ENCODE measurements around the gene MYD88.
"Not testable (repeated sequence)": the region's sequence is repeated elsewhere in the genome, so short reads cannot be mapped to it uniquely, and the experiment has no call there.

MYD88 gene

DNA sequence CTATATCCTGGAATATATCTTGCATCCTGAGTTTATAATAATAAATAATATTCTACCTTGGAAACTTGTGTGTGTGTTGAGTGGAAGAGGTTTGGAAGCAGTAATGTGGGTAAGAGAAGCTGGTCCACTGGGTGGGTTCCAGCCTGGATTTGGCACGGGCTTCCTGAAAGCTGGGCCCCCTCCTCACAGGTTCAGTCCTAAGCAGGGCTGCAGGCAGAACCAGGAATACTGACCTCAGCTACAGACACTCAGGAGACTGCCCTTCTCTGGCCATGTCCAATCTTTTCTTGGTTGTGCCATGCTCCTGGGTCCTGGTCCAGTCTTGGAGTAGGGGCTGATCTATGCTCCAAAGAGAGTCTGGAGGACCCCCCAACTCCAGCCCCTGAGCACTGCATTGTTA is 4.5 kb downstream of the MYD88 start:
- DNase-seq (ENCODE audit: low read depth), result no peak

DNA sequence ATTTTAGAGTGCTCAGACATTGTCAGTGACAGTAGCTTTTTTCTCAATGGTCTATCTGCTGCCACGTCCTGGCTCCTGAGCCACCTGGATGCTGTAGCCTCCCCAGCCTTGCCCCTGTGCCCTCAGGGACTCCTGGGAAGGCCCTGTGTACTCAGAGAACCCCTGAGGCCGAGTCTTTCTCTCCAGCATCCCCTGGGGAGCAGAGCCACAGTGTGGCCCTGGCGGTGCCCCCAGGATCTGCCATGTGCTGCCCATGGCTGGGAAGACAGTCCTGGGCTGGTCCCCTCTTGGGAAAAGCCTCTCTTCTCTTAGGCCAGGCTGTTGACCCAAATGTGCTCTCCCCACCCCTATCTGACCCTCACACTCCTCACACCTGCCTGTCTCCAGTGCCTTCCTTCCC is 5.0 kb downstream of the MYD88 start:
- no peak for DNase-seq (ENCODE audit: low read depth)

DNA sequence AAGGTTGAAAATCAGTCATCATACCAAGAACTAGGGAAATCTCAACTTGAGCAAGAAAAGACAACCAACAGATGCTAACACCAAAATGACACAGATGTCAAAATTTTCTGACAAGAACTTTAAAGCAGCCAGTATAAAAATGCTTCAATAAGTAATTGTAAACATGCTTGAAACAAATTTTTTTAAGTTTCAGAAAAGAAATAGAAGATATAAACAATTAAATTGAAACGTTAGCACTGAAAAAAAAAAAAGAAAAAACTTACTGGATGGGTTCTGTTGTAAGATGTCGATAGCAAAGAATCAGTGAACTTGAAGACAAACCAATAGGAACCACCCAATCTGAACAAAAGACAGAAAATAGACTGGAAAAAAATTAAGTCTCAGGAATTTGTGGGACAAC is 8.0 kb downstream of the MYD88 start:
- no peak for DNase-seq (ENCODE audit: low read depth)

DNA sequence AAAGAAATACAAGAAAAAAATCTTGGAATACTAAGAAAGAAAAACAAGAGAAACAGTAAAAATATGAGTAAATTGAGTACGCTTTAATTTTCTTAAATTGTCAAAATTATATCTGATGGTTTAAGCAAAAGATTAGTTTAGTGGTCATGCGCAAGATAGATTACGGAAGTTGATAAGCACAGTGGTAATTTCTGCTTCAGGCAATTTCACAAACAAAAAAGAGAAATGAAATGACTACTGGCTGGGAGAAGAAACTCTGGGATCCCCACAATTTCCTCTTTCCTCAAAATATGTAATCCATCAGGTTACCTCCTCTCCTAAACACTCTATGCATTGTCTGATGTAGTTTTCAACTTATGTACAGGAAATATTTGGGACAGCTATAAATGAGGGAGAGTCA is 9.0 kb downstream of the MYD88 start:
- no peak for DNase-seq (ENCODE audit: low read depth)

DNA sequence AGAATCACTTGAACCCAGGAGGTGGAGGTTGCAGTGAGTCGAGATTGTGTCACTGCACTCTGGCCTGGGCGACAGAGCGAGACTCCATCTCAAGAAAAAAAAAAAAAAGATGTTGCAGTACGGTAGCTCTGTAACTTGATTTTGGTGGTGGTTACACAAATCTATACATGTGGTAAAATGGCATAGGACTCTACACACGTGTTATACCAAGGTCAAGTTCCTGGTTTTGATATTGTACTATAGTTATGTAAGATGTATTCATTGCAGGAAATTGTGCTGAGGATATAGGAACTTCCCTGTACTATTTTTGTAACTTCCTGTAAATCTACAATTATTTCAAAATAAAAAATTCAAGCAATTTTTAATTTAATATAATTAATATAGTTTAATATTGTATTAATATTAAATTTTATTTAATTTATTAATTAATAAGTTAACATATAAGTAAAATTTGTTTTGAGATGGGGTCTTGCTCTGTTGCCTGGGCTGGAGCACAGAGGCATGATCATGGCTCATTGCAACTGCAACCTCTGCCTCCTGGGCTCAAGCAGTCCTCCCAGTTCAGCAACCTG is 9.9 kb downstream of the MYD88 start:
- no peak for DNase-seq (ENCODE audit: low read depth)

DNA sequence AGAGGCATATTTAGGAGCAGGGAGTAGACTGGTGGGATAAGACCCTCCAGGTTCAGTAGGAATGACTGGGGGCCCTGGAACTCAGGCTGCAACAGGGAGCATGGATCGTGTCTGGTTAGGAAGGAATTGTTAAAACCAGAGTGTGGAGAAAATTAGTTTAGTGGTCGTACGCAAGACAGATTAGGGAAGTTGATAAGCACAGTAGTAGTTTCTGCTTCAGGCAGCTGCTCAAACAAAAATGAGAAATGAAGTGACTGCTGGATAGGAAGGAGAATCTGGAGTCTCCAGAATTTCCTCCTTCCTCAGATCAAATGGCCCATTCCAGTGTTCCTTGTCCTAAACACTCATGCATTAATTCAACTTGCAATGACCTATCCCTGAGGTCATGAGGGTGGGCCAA is 11.2 kb downstream of the MYD88 start:
- DNase-seq (ENCODE audit: low read depth), result no peak

DNA sequence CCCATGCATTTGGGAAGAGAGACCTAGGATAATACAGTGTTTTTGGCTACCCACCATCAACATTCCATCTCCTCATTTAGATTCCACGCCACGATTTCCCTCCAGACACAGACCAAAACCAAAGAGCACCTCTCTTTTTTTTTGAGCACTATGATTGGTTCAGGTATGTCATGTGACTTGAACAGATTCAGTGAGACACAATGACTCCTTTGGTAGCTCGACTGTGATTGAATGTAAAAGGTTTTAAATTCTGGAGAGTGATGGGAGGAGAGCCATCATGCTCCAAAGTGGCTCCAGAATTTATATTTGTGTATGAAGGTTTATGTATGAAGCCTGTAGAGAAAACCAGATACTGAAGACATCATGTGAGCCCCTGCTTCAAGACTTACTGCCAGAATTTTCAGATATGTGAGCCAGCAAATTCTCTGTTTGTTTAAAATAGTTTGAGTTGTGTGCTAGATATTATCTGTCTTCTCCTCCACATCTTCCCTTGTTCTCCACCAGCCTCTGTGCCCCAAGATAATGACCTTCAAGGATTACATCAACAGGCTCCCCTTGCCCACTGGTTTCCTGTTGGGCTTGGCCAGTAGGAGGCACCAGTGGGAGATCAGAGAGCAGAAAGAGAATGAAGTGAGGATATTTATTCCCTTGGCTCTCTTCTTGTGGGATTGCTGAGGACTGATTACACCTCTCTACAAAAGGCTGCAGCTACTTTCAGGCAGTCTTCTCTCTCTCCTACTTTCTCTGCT is 12.5 kb downstream of the MYD88 start:
- no peak for DNase-seq (ENCODE audit: low read depth)

DNA sequence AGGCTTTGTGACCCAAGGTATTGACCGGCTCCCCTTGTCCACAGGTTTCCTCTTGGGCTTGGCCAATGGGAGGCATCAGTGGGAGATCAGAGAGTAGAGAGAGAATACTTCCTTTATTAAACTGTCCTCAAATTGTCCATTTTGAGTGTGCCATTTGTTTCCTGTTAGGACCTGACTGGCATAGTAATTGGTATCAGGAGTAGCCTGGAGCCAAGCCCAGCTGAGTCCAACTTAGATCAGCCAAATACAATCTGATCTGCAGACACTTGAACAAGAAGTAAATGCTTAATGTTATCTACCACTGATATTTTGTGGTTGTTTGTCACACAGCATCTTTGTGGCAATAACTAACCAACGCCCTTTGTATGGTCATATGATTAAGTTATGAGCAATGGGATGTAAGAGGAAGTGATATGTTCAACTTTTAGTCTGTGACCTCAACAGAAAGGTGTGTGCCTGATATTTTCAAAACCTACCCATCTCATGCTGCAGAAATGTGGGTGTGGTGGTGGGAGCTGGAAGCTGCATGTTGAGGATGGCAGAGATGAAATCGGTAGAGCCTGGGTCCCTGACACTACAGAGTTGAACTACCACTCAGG is 13.3 kb downstream of the MYD88 start:
- DNase-seq (ENCODE audit: low read depth), result no peak

DNA sequence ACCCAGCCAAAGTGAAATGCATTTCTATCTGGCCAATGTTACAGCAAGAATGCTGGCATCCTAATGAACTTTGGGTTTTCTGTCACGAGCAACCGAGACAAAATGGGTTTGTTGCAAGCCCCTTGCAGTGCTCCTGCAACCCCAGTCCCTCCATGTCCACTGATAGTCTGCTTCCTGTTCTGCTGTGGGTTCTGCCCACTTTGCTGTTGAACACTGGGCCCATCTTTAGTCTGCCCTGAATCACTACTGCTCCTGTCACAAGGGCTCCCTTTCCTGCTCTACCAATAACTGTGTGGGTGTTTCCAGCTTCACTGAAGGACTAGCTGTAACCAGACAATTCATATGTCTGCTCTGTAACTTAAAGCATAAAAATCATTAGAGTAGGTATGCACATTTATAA is 14.1 kb downstream of the MYD88 start:
- DNase-seq (ENCODE audit: low read depth), result no peak

DNA sequence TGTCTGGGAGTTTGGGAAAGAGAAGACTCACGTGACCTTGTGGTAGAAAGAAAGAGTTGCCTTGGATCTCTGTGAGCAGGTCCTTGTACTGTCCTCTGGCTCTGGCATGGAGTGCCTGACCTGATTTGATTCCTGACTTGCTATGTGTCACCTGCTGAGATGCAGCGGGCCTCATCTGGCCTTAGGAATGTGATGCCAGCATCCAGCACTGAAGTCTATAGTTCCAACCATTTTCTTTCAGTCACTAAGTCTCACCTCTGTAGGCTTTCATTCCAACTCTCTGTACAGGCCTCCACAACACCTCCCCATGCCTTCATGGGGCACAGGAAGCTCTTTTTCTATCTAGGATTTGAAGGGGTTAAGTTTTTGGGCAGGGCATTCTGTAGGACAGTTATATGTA is 14.8 kb downstream of the MYD88 start:
- no peak for DNase-seq (ENCODE audit: low read depth)

DNA sequence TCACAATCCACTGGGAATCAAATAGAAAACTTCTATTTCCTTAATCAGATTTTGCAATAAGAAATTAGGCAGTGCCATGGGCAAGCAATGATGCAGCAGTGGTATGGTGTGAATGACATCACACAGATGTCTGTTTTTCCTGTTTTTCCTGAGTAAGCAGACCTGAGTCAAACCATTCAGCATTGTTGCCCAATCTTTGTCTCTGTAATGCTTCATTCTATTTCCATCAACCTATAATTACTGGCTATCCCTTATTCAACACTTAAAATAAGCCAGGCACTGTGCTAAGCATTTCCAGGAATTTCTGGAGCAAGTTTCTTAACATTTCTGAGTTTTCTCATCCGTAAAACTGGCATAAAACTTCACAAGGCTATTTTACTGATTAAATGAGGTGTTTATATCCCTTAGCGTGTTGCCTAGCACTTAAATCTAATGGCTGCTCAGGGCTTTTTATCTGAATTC is 15.6 kb downstream of the MYD88 start:
- no peak for DNase-seq (ENCODE audit: low read depth)

DNA sequence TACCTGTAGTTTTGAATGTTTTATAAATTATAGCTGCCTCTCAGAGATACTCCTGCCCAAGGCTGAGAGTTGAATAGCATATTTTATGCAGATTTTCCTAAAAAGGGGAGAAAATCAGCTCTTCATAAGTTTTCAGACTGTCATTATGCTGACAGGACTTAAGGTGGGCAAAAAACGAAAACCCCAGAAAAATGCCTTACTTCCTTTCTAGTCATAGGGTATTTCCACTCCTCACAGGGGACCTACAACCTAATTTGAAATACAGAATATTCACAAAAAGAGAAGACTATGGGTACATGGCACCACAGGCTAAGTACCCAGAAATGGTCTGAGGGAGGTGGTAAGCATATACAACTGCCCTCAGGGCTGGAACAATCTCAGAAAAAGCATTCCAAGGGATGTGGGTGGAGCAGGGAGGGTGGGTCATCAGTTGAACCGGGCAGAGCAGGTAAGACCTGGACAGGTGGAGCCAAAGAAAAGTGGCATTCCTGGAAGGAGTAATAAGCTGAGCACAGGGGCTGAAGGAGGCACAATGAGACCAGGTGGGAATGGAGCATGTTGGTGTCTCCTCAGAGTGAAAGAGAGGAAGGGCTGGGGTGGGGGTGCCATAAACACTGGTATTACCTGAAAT is 16.3 kb downstream of the MYD88 start:
- DNase-seq (ENCODE audit: low read depth), result no peak

DNA sequence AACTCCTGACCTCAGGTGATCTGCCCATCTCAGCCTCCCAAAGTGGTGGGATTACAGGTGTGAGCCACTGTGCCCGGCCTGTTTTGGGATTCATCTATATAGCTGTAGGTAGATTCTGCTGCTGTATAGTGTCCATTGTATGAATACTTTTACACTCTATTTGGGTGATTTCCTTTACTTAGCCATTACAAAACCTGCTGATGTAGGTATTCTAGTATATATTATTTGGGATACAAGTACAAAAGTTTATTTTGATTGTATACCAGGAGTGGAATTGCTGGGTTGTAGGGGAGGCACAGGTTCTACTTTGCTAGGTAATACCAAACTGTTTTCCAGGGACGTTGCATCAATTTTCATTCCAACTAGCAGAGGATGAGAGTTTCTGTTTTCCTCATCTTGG is 17.4 kb downstream of the MYD88 start:
- DNase-seq (ENCODE audit: low read depth), result no peak

DNA sequence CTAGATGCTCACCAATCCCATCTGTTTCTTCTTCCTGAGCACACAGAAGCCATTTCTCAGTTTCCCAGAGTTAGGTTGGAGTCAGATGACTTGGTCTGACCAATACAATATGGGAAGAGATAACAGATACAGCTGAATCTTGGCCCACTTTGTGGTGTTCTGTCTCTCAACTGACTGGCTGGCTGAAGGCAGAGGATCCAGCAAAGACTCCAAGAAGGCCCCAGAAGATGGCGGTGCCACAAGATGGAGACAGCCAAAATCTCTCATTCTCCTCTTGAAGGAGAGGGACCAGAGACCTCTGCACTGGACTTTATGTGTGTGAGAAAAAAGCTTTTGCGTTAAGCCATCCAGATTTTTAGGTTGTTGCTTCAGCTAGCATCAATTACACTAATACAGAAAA is 18.7 kb downstream of the MYD88 start:
- DNase-seq (ENCODE audit: low read depth), result no peak

DNA sequence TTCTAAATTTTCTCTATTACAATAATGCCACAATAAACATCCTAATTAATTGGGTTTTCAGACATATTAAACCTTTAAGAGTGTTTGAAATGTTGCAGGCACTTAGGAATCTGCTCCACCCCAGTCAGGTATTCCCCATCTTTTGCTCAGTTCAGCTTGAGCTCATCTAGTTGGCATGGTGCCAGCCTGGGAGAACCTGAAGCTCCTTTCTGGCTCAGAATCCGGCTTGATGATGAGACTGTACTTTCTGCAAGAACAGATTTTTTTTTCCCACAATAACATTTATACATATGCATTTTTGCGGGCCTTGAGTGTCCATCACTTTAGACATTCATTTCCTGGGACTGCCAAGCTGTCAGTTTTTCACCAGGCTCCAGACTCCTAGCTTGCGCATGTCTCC is 19.1 kb downstream of the MYD88 start:
- DNase-seq (ENCODE audit: low read depth), result no peak

DNA sequence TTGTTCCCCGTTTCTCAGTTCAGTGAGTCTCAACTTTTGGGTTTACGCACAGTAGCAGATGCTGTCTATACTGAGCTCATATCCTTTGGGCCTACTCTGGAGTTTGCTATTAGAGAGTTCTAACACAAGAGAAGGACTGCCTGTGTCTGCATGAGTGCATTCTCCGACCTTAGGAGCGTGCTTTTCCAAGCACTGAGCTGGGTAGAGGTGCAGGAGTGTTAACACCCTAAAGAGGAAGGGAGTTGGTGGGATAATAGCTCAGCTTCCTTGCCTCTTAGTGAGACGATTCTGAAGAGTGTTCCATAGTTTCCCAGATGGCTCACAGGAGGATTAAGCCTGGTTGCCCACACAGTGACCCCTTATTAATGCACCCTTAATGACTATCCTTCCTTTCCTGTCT is 20.0 kb downstream of the MYD88 start:
- DNase-seq (ENCODE audit: low read depth), result no peak

DNA sequence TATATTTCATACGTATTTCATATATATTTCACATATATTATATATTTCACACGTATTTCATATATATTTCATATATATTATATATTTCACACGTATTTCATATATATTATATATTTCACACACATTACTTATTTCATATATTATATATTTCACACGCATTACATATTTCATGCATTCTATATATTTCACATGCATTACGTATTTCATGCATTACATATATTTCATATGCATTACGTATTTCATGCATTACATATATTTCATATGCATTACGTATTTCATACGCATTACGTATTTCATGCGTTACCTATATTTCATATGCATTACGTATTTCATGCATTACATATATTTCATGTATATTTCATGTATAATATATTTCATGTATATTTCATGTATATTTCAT is 22.2 kb downstream of the MYD88 start:
- DNase-seq (ENCODE audit: low read depth), result not testable (repeated sequence)

DNA sequence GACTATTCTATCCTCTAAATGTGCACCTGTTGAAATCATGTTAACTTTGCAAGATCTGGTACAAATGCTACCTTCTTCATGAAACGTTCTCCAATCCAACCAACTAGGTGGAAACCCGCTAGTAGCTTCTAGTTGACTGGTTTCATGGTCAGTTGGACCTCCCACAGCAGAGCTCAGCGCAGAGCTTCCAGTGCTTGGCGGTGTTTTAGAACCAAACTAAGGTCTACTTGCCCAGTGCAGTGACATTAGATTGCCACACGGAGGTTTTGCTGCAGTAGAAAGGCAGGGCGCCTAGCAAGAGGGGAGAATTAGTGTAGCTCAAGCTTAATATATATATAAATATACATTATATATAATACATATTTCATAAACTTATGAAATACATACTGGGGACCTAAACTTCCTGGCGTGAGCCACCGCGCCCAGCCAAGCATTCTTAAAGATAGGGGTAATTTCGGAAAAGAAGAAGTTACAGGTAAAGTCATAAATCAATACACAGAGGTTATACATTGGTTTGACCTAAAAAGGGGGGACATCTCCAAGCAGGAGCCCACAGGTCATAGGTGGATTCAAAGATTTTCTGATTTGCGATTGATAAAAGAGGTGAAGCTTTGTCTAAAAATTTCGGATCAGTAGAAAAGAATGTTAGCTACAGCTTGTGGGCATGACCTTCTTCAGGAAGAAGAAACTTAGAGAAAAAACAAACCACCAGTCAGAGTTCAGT is 24.8 kb downstream of the MYD88 start:
- no peak for DNase-seq (ENCODE audit: low read depth)

DNA sequence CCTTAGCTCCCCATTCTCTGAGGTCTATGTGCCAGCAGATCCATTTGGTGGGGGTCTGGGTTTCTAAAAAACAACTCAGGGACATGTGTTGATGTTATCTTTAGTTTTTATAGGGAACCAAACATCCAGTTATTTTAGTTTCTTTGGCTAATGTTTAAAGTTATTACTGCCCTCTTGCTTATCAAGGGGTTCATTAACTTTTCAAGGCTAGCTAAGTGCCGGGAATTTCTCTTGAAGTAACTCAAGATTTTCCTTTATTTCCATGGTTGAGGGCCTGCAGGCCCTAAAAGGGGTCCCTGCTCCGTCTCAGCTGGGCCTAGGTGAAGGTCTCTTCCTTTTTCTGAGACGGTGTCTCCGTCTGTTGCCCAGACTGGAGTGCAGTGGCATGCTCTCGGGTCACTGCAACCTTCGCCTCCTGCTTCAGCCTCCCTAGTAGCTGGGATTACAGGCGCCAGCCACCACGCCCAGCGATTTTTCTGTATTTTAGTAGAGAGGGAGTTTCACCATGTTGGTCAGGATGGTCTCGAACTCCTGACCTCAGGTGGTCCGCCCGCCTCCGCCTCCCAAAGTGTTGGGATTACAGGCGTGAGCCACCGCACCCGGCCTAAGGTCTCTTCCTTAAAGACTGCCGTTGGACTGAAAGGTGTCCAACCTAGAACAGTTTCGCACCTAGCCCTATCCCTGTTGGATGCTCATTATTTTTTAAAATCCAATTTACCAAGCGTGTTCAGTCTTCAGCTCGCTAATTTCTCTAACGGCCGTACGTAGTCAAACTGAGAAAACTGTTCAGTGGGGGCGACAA is 25.6 kb downstream of the MYD88 start:
- DNase-seq (ENCODE audit: low read depth), result no peak

DNA sequence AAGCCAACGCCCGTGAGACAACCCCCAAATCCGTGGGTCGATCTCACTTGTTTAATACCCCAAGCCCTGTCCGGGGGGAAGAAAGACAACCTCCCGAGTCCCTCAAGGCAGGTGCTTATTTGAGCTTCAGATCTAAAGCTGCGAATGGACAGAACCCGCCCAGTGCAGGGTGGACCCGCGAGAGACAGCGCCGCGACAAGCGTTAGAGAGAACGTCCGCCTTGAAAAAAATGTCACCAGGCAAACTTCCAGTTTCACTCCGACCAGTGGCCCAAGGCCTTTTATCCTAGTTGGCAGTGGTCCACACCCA is 26.1 kb downstream of the MYD88 start:
- DNase-seq (ENCODE audit: low read depth), result no peak

DNA sequence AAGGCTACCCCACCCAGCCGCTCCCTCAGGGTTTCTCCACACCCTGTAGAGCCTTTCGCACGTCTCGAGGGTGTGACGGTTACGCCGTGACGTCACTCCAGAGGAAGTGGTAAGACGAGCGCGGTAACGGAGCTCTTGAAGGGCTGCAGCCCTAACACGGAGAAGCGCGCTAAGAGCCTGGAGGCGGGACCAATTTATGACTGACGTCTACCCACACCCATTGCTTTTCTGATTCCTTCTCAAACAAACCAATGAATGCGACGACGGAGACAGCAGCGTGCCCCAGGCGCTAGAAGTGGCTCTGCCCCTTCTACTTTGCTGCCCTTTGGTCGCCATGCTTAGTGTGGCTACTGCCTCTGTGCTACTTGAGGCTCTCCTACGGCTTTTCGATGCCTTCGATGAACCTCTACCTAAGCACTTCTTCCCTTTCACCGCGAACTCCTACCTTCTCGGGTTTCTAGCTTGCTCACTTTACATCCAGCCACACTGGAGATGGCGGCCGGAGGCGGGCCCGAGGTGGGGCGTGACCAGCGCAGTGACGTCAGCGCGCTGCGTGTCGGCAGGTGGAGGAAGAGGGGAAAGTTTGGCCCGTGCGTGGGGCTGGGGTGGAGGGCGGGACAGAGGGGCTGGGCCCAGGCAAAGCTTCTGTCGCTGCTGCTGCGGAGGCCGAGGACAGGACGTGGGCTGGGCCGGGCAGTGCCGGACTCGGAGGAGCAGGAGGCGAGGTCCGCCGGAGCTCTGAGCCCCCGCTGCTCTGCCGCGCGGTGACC is 26.7 kb downstream of the MYD88 start, which contains the start of gene OXSR1:
Gene OXSR1, plus strand, starts transcription at position 586 of the 770 bp plus-strand sequence. CDS start 340 bp downstream, outside the sequence.
- peak; percentile 96 for DNase-seq (ENCODE audit: low read depth)
